WTC11 (cell line): ENCODE measurements around the gene APPL1. TPM values are rescaled to one million over a fixed set of nuclear protein-coding genes. Genes with fewer than 3 reads are reported as not detected.
A peak's percentile ranks its signal among the peaks of the same experiment; 100 is the strongest.

Experiments used
- ATAC-seq: fragments of 200-7000 bp; cut with Tn5 transposase; 2 replicates; pipeline ENCODE4 v1.10.0; 2021; ENCODE audit warnings: mild to moderate bottlenecking, moderate library complexity
- CTCF ChIA-PET: fragments of 300-600 bp; sonication (Branson Sonifier 250); formaldehyde crosslinking; loops from one replicate; lab custom pipeline; 2021; ENCODE audit warnings: antibody characterized with exemption; lab: Charles Lee
- POLR2A ChIA-PET: fragments of 350-600 bp; sonication (Branson Sonifier 250); formaldehyde crosslinking; loops from one replicate; lab custom pipeline; 2021; ENCODE audit warnings: antibody characterized with exemption; lab: Charles Lee
- DNase-seq: peaks from one replicate; pipeline ENCODE4 v3.0.0; 2021; ENCODE audit warnings: low spot score
- H3K27ac Mint-ChIP-seq: 2 replicates; pipeline ENCODE4 v1.8.0; 2021; ENCODE audit warnings: mixed read lengths
- H3K27me3 Mint-ChIP-seq: 2 replicates; pipeline ENCODE4 v1.8.0; 2021; ENCODE audit warnings: low read depth, mild to moderate bottlenecking, moderate library complexity, mixed read lengths
- H3K36me3 Mint-ChIP-seq: 2 replicates; pipeline ENCODE4 v1.8.0; 2021; ENCODE audit warnings: mixed read lengths
- H3K4me1 Mint-ChIP-seq: 2 replicates; pipeline ENCODE4 v1.8.0; 2022; ENCODE audit warnings: mixed read lengths
- H3K4me3 Mint-ChIP-seq: 2 replicates; pipeline ENCODE4 v1.8.0; 2021; ENCODE audit warnings: mild to moderate bottlenecking, moderate library complexity, mixed read lengths
- H3K9me3 Mint-ChIP-seq: 2 replicates; pipeline ENCODE4 v1.8.0; 2021; ENCODE audit warnings: mixed read lengths
- HMGA2 ChIP-seq: fragments of 250-450 bp; sonication (Bioruptor Pico); IDR thresholded peaks from 2 replicates; pipeline ENCODE4 v1.4.0; 2021; ENCODE audit warnings: mild to moderate bottlenecking, moderate library complexity
- MYBL2 ChIP-seq: sonication (generic); formaldehyde crosslinking; IDR thresholded peaks from 2 replicates; pipeline ENCODE4 v1.8.1; 2023; ENCODE audit warnings: mild to moderate bottlenecking, moderate library complexity, missing genetic modification reagents
- NR2C2 ChIP-seq: sonication (generic); formaldehyde crosslinking; IDR thresholded peaks from 2 replicates; pipeline ENCODE4 v1.8.0; 2022; ENCODE audit warnings: mild to moderate bottlenecking, missing genetic modification reagents
- NR3C1 ChIP-seq: sonication (generic); formaldehyde crosslinking; conservative IDR thresholded peaks from 2 replicates; pipeline ENCODE4 v1.8.1; 2023; ENCODE audit warnings: low read depth, mild to moderate bottlenecking, missing genetic modification reagents
- SMAD4 ChIP-seq: sonication (generic); formaldehyde crosslinking; IDR thresholded peaks from 2 replicates; pipeline ENCODE4 v1.8.0; 2022; ENCODE audit warnings: mild to moderate bottlenecking, missing genetic modification reagents
- SP1 ChIP-seq: sonication (generic); formaldehyde crosslinking; conservative IDR thresholded peaks from 2 replicates; pipeline ENCODE4 v1.8.1; 2022; ENCODE audit warnings: missing genetic modification reagents
- TEAD1 ChIP-seq: sonication (generic); formaldehyde crosslinking; IDR thresholded peaks from 2 replicates; pipeline ENCODE4 v1.8.0; 2022; ENCODE audit warnings: mild to moderate bottlenecking, missing genetic modification reagents
- ZNF232 ChIP-seq: sonication (generic); formaldehyde crosslinking; IDR thresholded peaks from 2 replicates; pipeline ENCODE4 v1.8.0; 2022; ENCODE audit warnings: mild to moderate bottlenecking, missing genetic modification reagents
- total RNA-seq: library from RNA; stranded (reverse); gene quantifications from 3 replicates; pipeline ENCODE4 v1.2.3, GENCODE V29; 2021
- TF ChIP-seq, protein P1 (sequence below): fragments of 250-450 bp; sonication (Bioruptor Pico); IDR thresholded peaks from 2 replicates; pipeline ENCODE4 v1.9.0; 2021; ENCODE audit warnings: moderate library complexity, mild to moderate bottlenecking, inconsistent platforms, borderline replicate concordance
- TF ChIP-seq, protein P2 (sequence below): sonication (generic); formaldehyde crosslinking; IDR thresholded peaks from 2 replicates; pipeline ENCODE4 v1.8.1; 2022; ENCODE audit warnings: low read depth, mild to moderate bottlenecking, moderate library complexity, missing genetic modification reagents, borderline replicate concordance
- TF ChIP-seq, protein P3 (sequence below): sonication (generic); formaldehyde crosslinking; IDR thresholded peaks from 2 replicates; pipeline ENCODE4 v1.8.0; 2023; ENCODE audit warnings: mild to moderate bottlenecking, missing genetic modification reagents
- TF ChIP-seq, protein P4 (sequence below): sonication (generic); formaldehyde crosslinking; IDR thresholded peaks from 2 replicates; pipeline ENCODE4 v1.8.0; 2023; ENCODE audit warnings: missing genetic modification reagents
- TF ChIP-seq, protein P5 (sequence below): sonication (generic); formaldehyde crosslinking; conservative IDR thresholded peaks from 2 replicates; pipeline ENCODE4 v1.8.1; 2022; ENCODE audit warnings: mild to moderate bottlenecking, missing genetic modification reagents
- TF ChIP-seq, protein P6 (sequence below): fragments of 250-450 bp; sonication (Bioruptor Pico); IDR thresholded peaks from 2 replicates; pipeline ENCODE4 v1.9.0; 2021; ENCODE audit warnings: mild to moderate bottlenecking
- TF ChIP-seq, protein P7 (sequence below): fragments of 200-600 bp; IDR thresholded peaks from 2 replicates; pipeline ENCODE4 v1.8.0; 2022; ENCODE audit warnings: antibody characterized with exemption

APPL1 gene
- total RNA-seq, 1 experiment from 2014 or later: 35.8 TPM

DNA sequence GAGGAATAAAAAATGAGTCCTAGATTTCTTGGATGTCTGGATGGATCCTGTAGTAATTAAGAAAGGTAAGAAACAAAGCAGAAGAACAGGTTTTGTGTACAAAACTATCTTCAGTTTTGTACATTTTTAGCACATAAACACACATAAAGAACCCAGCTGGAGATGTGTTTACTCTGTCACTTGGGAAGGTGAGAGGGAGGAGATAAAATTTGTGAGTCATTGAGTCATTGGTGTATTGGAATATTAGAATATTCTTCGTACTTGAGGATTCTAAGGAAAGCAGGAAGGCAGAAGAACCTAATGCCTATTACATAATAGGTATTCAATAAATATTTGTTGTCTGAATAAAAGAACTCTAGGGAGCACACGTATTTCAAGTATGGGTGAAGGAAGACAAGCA lies 17.4 kb downstream of the APPL1 start:
- TF ChIP-seq, protein P1, sequence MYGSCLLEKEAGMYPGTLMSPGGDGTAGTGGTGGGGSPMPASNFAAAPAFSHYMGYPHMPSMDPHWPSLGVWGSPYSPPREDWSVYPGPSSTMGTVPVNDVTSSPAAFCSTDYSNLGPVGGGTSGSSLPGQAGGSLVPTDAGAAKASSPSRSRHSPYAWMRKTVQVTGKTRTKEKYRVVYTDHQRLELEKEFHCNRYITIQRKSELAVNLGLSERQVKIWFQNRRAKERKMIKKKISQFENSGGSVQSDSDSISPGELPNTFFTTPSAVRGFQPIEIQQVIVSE (CRISPR knock-in tag): no peak
- TF ChIP-seq, protein P2, sequence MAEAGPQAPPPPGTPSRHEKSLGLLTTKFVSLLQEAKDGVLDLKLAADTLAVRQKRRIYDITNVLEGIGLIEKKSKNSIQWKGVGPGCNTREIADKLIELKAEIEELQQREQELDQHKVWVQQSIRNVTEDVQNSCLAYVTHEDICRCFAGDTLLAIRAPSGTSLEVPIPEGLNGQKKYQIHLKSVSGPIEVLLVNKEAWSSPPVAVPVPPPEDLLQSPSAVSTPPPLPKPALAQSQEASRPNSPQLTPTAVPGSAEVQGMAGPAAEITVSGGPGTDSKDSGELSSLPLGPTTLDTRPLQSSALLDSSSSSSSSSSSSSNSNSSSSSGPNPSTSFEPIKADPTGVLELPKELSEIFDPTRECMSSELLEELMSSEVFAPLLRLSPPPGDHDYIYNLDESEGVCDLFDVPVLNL (CRISPR knock-in tag): no peak
- no peak for TF ChIP-seq SMAD4 (CRISPR knock-in tag)
- TF ChIP-seq, protein P3, sequence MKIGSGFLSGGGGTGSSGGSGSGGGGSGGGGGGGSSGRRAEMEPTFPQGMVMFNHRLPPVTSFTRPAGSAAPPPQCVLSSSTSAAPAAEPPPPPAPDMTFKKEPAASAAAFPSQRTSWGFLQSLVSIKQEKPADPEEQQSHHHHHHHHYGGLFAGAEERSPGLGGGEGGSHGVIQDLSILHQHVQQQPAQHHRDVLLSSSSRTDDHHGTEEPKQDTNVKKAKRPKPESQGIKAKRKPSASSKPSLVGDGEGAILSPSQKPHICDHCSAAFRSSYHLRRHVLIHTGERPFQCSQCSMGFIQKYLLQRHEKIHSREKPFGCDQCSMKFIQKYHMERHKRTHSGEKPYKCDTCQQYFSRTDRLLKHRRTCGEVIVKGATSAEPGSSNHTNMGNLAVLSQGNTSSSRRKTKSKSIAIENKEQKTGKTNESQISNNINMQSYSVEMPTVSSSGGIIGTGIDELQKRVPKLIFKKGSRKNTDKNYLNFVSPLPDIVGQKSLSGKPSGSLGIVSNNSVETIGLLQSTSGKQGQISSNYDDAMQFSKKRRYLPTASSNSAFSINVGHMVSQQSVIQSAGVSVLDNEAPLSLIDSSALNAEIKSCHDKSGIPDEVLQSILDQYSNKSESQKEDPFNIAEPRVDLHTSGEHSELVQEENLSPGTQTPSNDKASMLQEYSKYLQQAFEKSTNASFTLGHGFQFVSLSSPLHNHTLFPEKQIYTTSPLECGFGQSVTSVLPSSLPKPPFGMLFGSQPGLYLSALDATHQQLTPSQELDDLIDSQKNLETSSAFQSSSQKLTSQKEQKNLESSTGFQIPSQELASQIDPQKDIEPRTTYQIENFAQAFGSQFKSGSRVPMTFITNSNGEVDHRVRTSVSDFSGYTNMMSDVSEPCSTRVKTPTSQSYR (CRISPR knock-in tag): no peak
- no peak for ATAC-seq
- Mint-ChIP-seq H3K9me3 (no peaks in the 10 kb centered on the region), H3K4me1 (no peaks in the 10 kb centered on the region), H3K4me3 (no peak overlapping the region), H3K27me3 (no peaks in the 10 kb centered on the region), H3K36me3 (peaks cover 29% of the 10 kb centered on the region), H3K27ac (no peak overlapping the region)
- no peak for DNase-seq
- POLR2A ChIA-PET: no interaction called here
- CTCF ChIA-PET: no interaction called here

DNA sequence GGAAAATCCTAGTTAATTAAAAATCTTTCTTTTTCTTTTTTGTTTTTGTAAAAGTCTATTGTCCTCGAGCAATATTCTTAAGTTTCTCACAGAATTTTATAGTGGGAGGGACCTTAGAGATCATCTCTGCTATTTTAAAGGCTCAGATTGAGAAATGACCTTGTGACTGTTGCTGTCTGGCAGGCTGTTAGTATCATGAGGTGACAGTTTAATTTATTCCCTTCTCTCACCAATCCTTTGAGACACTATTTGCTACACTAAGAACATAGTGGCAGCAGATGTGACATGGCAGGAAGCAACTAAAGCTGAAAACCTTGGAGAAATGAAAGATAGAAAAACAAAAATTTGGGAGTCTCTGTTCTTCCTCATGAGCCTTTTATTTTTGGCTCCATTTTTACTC lies 24.9 kb downstream of the APPL1 start:
- ChIA-PET CTCF (no interaction called here), POLR2A (no interaction called here)
- H3K36me3 Mint-ChIP-seq: peaks cover 20% of the 10 kb centered on the region
- no peak overlapping the region for H3K4me3 Mint-ChIP-seq
- no peaks in the 10 kb centered on the region for H3K4me1 Mint-ChIP-seq
- H3K9me3 Mint-ChIP-seq: no peaks in the 10 kb centered on the region
- TF ChIP-seq NR3C1 (no peak), ZNF232 (CRISPR knock-in tag) (no peak), SP1 (CRISPR knock-in tag) (no peak), TEAD1 (CRISPR knock-in tag) (no peak), NR2C2 (CRISPR knock-in tag) (no peak), HMGA2 (no peak), MYBL2 (no peak)
- TF ChIP-seq, protein P4, sequence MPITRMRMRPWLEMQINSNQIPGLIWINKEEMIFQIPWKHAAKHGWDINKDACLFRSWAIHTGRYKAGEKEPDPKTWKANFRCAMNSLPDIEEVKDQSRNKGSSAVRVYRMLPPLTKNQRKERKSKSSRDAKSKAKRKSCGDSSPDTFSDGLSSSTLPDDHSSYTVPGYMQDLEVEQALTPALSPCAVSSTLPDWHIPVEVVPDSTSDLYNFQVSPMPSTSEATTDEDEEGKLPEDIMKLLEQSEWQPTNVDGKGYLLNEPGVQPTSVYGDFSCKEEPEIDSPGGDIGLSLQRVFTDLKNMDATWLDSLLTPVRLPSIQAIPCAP: no peak
- TF ChIP-seq, protein P5, sequence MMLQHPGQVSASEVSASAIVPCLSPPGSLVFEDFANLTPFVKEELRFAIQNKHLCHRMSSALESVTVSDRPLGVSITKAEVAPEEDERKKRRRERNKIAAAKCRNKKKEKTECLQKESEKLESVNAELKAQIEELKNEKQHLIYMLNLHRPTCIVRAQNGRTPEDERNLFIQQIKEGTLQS (CRISPR knock-in tag): no peak
- TF ChIP-seq, protein P6, sequence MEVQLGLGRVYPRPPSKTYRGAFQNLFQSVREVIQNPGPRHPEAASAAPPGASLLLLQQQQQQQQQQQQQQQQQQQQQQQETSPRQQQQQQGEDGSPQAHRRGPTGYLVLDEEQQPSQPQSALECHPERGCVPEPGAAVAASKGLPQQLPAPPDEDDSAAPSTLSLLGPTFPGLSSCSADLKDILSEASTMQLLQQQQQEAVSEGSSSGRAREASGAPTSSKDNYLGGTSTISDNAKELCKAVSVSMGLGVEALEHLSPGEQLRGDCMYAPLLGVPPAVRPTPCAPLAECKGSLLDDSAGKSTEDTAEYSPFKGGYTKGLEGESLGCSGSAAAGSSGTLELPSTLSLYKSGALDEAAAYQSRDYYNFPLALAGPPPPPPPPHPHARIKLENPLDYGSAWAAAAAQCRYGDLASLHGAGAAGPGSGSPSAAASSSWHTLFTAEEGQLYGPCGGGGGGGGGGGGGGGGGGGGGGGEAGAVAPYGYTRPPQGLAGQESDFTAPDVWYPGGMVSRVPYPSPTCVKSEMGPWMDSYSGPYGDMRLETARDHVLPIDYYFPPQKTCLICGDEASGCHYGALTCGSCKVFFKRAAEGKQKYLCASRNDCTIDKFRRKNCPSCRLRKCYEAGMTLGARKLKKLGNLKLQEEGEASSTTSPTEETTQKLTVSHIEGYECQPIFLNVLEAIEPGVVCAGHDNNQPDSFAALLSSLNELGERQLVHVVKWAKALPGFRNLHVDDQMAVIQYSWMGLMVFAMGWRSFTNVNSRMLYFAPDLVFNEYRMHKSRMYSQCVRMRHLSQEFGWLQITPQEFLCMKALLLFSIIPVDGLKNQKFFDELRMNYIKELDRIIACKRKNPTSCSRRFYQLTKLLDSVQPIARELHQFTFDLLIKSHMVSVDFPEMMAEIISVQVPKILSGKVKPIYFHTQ: no peak
- TF ChIP-seq, protein P7, sequence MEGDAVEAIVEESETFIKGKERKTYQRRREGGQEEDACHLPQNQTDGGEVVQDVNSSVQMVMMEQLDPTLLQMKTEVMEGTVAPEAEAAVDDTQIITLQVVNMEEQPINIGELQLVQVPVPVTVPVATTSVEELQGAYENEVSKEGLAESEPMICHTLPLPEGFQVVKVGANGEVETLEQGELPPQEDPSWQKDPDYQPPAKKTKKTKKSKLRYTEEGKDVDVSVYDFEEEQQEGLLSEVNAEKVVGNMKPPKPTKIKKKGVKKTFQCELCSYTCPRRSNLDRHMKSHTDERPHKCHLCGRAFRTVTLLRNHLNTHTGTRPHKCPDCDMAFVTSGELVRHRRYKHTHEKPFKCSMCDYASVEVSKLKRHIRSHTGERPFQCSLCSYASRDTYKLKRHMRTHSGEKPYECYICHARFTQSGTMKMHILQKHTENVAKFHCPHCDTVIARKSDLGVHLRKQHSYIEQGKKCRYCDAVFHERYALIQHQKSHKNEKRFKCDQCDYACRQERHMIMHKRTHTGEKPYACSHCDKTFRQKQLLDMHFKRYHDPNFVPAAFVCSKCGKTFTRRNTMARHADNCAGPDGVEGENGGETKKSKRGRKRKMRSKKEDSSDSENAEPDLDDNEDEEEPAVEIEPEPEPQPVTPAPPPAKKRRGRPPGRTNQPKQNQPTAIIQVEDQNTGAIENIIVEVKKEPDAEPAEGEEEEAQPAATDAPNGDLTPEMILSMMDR: no peak
- no peak for ATAC-seq
- no peak for DNase-seq
- peak overlapping the region; percentile 16; the same call in 1 of the 2 replicates for H3K27ac Mint-ChIP-seq
- H3K27me3 Mint-ChIP-seq: no peaks in the 10 kb centered on the region
